ENCODE measurements around the gene DPP9. TPM values are rescaled to one million over a fixed set of nuclear protein-coding genes. Genes with fewer than 3 reads are reported as not detected.

The DPP9 gene
- total and polyA plus RNA-seq, 2 of the 8 experiments (the other 6 are each of a cell fraction or from before 2014, with no cell fraction given), result 11.6 to 40.7 TPM

DNA sequence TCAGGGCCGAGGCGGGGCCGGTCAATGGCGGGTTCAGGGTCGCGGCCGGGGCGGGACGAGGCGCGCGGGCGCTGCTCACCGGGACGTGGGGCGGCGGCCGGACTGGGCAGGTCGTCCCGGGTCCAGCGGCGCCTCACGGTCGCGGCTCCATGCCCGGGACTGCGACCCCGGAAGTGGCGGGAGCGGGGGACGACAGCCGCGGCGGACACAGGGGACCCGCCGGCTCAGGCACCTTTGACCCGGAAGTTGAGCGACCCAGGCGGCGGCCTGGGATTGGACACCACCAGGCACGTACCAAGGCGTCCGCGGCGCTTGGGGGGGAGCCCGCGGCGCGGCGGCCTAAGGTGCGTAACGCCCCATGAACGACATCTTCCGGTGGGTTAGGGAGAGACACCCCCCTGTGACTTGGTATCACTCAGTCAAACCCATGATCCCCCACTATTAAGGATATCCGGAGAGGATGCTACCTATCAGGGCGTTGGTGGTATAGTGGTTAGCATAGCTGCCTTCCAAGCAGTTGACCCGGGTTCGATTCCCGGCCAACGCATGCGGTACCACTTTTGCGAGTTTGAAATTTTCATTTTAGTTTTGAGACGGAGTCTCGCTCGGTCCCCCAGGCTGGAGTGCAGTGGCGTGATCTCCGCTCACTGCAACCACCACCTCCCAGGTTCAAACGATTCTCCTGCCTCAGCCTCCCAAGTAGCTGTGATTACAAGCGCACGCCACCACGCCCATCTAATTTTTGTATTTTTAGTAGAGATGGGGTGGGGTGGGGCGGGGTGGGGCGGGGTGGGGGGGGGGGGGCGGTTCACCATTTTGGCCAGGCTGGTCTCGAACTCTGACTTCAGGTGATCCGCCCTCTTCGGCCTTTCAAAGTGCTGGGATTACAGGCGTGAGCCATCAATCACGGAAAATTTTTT, at the start of gene DPP9 (continued):
- TF ChIP-seq RBBP5 (IDR thresholded peaks at IDR 0.05; ENCODE audit: borderline replicate concordance, low read depth, low read length) (peak; percentile 84; the same call in 1 of the 2 replicates), HDAC6 (IDR thresholded peaks at IDR 0.05; ENCODE audit: low read depth, low read length) (no peak), PHF8 (conservative IDR thresholded peaks at IDR 0.05; ENCODE audit: low read depth, low read length) (peak; percentile 94), SIX5 (IDR thresholded peaks at IDR 0.05; ENCODE audit: low read depth, low read length) (peak; percentile 66; the same call in 1 of the 2 replicates), CHD1 (IDR thresholded peaks at IDR 0.05; ENCODE audit: low read depth, low read length) (peak; percentile 98), POLR2AphosphoS5 (IDR thresholded peaks at IDR 0.05; ENCODE audit: low read depth, low read length) (peak; percentile 63; the same call in 1 of the 2 replicates), TAF7 (optimal IDR thresholded peaks at IDR 0.05; ENCODE audit: borderline replicate concordance, low read depth, low read length) (peak; percentile 32), POLR2A (IDR thresholded peaks at IDR 0.05; ENCODE audit: control extremely low read depth in 1 of 2, low read depth in 2 of 2, low read length in 2 of 2) (peak in 1 of 2 experiments; percentile 71; a peak in 2 of 3 replicates), BCL11A (IDR thresholded peaks at IDR 0.05; ENCODE audit: low read depth in 2 of 2, low read length in 2 of 2) (no peak)
- TF ChIP-seq, protein P1, sequence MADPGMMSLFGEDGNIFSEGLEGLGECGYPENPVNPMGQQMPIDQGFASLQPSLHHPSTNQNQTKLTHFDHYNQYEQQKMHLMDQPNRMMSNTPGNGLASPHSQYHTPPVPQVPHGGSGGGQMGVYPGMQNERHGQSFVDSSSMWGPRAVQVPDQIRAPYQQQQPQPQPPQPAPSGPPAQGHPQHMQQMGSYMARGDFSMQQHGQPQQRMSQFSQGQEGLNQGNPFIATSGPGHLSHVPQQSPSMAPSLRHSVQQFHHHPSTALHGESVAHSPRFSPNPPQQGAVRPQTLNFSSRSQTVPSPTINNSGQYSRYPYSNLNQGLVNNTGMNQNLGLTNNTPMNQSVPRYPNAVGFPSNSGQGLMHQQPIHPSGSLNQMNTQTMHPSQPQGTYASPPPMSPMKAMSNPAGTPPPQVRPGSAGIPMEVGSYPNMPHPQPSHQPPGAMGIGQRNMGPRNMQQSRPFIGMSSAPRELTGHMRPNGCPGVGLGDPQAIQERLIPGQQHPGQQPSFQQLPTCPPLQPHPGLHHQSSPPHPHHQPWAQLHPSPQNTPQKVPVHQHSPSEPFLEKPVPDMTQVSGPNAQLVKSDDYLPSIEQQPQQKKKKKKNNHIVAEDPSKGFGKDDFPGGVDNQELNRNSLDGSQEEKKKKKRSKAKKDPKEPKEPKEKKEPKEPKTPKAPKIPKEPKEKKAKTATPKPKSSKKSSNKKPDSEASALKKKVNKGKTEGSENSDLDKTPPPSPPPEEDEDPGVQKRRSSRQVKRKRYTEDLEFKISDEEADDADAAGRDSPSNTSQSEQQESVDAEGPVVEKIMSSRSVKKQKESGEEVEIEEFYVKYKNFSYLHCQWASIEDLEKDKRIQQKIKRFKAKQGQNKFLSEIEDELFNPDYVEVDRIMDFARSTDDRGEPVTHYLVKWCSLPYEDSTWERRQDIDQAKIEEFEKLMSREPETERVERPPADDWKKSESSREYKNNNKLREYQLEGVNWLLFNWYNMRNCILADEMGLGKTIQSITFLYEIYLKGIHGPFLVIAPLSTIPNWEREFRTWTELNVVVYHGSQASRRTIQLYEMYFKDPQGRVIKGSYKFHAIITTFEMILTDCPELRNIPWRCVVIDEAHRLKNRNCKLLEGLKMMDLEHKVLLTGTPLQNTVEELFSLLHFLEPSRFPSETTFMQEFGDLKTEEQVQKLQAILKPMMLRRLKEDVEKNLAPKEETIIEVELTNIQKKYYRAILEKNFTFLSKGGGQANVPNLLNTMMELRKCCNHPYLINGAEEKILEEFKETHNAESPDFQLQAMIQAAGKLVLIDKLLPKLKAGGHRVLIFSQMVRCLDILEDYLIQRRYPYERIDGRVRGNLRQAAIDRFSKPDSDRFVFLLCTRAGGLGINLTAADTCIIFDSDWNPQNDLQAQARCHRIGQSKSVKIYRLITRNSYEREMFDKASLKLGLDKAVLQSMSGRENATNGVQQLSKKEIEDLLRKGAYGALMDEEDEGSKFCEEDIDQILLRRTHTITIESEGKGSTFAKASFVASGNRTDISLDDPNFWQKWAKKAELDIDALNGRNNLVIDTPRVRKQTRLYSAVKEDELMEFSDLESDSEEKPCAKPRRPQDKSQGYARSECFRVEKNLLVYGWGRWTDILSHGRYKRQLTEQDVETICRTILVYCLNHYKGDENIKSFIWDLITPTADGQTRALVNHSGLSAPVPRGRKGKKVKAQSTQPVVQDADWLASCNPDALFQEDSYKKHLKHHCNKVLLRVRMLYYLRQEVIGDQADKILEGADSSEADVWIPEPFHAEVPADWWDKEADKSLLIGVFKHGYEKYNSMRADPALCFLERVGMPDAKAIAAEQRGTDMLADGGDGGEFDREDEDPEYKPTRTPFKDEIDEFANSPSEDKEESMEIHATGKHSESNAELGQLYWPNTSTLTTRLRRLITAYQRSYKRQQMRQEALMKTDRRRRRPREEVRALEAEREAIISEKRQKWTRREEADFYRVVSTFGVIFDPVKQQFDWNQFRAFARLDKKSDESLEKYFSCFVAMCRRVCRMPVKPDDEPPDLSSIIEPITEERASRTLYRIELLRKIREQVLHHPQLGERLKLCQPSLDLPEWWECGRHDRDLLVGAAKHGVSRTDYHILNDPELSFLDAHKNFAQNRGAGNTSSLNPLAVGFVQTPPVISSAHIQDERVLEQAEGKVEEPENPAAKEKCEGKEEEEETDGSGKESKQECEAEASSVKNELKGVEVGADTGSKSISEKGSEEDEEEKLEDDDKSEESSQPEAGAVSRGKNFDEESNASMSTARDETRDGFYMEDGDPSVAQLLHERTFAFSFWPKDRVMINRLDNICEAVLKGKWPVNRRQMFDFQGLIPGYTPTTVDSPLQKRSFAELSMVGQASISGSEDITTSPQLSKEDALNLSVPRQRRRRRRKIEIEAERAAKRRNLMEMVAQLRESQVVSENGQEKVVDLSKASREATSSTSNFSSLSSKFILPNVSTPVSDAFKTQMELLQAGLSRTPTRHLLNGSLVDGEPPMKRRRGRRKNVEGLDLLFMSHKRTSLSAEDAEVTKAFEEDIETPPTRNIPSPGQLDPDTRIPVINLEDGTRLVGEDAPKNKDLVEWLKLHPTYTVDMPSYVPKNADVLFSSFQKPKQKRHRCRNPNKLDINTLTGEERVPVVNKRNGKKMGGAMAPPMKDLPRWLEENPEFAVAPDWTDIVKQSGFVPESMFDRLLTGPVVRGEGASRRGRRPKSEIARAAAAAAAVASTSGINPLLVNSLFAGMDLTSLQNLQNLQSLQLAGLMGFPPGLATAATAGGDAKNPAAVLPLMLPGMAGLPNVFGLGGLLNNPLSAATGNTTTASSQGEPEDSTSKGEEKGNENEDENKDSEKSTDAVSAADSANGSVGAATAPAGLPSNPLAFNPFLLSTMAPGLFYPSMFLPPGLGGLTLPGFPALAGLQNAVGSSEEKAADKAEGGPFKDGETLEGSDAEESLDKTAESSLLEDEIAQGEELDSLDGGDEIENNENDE (IDR thresholded peaks at IDR 0.05; ENCODE audit: insufficient replicate concordance, low read length), result no peak
